GM12801 (cell line): ENCODE results near the gene STXBP5L.

Experiments used
- TF ChIP-seq, protein P1 (sequence below): IDR thresholded peaks from one replicate; pipeline ENCODE4 v1.5.1; 2011; ENCODE audit warnings: control low read depth; ENCODE audit not compliant: insufficient read length; ENCODE audit errors: extremely low read depth

The STXBP5L gene

DNA sequence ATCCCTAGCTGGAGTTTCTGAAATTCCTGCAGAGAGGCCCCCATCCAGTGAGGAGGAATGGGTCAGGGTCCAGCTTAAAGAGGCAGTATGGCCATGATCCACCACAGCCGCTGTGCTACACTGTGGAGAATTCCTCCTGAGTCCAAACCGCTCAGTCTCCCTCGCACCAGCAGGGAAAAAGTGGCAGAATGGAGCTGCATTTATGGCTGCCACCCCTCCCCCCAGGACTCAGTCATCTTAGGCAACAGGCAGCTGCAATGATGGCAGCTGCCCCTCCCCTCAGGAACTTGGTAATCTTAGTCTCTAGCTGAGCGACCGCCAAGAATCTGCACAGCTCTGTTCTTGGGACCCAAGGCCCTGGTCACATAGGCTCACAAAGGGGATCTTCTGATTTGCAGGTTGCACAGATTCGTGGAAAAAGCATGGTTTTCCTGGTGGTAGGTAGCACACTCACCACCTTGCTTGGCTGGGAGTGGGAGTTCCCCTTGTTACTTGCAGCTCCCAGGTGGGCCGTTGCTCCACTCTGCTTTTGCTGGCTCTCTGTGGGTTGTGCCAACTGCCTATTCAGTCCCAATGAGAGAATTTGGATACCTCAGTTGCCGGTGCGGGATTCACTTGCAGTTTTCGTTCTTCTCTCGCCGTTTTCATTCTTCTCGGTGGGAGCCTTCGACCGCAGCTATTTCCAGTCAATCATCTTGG lies 204.1 kb downstream of the STXBP5L start:
- TF ChIP-seq, protein P1, sequence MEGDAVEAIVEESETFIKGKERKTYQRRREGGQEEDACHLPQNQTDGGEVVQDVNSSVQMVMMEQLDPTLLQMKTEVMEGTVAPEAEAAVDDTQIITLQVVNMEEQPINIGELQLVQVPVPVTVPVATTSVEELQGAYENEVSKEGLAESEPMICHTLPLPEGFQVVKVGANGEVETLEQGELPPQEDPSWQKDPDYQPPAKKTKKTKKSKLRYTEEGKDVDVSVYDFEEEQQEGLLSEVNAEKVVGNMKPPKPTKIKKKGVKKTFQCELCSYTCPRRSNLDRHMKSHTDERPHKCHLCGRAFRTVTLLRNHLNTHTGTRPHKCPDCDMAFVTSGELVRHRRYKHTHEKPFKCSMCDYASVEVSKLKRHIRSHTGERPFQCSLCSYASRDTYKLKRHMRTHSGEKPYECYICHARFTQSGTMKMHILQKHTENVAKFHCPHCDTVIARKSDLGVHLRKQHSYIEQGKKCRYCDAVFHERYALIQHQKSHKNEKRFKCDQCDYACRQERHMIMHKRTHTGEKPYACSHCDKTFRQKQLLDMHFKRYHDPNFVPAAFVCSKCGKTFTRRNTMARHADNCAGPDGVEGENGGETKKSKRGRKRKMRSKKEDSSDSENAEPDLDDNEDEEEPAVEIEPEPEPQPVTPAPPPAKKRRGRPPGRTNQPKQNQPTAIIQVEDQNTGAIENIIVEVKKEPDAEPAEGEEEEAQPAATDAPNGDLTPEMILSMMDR = no peak

DNA sequence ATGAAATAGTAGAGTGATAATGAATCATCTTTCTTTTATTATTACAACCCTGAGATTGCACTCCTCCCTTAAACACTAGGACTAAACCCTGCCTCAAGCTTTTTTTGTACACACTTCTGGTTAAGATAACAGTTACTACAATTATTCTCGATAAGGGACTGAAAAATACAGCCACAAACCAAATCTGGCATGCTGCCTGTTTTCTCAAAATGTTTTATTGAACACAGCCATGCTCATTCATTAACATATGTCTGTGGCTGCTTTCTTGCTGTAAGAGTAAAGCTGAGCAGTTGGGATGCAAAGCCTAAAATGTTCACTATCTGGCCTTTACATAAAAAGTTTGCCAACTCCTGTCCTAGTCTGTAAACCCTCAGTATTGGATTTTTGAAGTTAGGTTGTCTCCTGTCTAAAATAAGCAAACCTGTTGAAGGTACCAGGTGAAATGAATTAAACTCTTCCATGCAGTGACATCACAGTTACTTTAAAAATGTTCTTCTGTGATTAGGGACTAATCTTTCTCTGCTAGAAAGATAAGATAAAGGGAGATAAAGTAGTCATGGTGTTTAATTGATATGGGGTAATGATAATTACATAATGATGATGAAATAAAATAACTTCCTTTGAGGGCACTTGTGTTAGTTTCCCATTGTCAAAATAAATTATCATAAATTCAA lies 218.2 kb downstream of the STXBP5L start:
- TF ChIP-seq, protein P1 = no peak

DNA sequence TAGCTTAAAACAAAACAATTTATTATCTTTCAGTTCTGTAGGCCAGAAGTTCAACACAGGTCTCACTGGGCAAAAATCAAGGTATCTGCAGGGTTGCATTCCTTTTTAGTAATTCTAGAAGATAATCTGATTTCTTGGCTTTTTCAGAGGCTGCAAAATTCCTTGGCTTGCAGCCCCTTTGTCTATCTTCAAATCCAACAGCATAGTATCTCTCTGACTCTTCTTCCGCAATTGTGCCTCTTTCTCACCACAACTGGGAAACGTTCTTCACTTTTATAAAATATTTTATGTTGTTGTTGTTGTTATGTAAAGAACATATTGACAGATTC lies 218.7 kb downstream of the STXBP5L start:
- TF ChIP-seq, protein P1 = no peak

DNA sequence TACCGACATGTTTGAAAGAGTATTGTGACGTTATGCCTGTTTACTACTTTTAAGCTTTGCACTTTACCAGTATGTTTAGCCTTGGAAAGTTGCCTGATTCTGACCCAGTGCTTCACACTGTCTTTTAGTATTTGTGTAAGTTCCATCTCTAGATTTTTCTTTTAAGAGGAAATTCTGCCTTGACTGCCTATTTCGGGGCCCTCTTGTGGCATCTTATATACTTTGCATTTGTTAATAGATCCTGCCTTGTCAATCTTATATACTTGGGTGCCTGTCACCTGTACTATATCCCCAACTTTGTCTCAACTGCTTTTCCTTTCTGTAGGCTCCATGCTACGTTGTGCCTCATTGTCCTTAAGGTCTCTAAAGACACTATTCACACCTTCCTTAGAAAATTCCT lies 244.6 kb downstream of the STXBP5L start:
- TF ChIP-seq, protein P1 = no peak

DNA sequence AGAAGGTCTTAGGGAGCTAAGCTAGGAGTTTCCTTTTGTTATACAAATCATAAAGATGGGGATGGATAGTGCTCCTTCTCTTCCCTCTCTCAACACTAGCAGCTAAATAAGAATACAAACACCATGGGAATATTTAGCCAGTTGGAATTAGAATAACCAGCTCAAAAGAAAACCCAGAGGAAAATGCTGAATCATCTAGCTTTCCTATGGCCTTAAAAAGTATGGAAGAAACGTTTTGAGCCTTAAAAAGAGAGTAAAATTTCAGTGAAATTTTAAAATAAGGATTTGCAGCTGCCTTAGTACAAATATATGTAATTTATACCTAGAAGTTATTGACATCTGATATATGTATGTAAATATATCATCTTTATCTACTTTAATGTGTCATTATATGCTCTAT lies 245.8 kb downstream of the STXBP5L start:
- TF ChIP-seq, protein P1 = no peak

DNA sequence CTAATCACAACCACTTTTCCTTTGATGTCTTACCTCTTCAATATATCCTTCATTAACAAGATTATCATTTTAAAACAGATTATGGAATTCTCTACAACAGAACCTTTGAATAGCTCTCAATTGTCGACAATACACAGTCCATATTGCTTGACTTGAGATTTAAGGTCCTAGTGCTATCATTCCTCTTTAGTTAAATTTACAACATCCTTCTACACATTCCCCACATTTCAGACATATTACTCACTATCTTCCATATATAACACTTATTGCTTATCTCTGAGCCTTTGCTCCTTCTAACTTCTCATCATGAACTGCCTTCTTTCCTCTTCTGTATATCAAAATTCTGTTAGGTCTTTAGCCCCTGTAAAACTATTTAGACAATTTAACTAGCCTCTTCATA lies 247.0 kb downstream of the STXBP5L start:
- TF ChIP-seq, protein P1 = no peak

DNA sequence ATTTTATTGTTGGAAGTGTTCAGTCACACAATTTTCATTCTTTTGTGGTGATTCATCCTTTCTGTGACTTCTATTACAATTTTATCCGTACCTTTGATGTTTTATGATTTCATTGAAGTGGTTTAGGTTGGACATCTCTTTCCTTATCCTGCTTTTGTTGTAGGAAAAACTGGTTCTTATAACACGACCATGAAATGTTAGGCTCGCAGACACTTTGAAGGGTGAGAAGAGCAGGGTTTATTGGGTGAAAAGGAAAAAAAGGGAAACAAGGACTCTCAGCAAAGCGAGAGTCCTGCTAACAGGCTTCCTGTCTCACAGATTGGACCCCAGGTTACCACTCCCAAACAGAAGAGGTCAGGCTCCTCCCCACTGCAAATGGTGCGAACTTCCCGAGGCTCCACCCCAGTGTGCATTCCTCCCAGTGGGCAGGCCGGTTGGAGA lies 257.4 kb downstream of the STXBP5L start:
- TF ChIP-seq, protein P1 = no peak
